ENCODE results near the gene MED31.
A peak's percentile ranks its signal among the peaks of the same experiment; 100 is the strongest.
"Not testable (repeated sequence)": the region's sequence is repeated elsewhere in the genome, so short reads cannot be mapped to it uniquely, and the experiment has no call there.

MED31 gene

GRCh38 chr17:6676802-6677157, 25.4 kb upstream of the MED31 start:
- no peak for DNase-seq

GRCh38 chr17:6675201-6675825, 23.9 kb upstream of the MED31 start:
- DNase-seq, result no peak

GRCh38 chr17:6674586-6674985, 23.2 kb upstream of the MED31 start:
- DNase-seq, result no peak

DNA sequence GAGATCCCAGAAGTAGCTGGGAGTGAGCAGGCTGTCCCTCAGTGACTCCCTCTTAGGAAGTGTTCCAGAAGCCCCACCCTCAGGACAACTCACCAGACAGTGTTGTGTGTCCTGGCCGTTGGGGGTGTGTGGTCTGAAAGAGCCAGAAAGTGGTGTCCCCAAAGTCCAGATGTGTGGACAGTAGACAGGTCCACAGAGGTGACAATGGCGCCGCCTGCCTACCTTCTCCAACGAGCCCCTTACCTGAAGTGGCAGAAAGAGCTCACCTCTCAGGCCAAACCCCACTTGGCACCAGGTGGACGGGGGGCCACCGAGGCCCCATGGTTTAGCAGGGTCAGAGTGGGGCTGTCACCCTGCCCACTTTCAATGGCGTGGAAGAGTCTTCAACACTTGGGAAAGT, 20.0 kb upstream of the MED31 start:
- DNase-seq, result no peak

DNA sequence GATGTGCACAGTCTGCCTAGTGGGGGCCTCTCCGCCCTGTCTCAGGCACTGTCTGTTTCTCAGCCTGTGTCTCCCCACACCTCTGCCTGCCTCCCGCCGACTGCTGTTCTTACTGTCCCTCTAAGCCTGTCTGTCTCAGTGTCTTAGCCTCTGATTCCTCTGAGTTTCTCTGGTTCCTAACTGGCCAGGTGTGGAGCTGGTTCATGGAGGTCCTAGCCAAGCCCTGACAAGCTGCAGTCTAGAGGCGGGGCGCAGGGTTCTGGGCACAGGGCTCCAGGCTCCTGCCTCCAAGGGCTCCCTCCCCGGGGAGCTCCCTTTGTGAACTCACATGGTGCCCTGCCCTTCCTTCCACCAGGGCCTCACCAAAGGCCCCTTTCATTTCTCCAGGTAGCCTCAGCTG, 19.6 kb upstream of the MED31 start:
- DNase-seq, result no peak

- no peak for DNase-seq
Measured at GRCh38 chr17:6670571-6670970, 19.2 kb upstream of the MED31 start.

DNA sequence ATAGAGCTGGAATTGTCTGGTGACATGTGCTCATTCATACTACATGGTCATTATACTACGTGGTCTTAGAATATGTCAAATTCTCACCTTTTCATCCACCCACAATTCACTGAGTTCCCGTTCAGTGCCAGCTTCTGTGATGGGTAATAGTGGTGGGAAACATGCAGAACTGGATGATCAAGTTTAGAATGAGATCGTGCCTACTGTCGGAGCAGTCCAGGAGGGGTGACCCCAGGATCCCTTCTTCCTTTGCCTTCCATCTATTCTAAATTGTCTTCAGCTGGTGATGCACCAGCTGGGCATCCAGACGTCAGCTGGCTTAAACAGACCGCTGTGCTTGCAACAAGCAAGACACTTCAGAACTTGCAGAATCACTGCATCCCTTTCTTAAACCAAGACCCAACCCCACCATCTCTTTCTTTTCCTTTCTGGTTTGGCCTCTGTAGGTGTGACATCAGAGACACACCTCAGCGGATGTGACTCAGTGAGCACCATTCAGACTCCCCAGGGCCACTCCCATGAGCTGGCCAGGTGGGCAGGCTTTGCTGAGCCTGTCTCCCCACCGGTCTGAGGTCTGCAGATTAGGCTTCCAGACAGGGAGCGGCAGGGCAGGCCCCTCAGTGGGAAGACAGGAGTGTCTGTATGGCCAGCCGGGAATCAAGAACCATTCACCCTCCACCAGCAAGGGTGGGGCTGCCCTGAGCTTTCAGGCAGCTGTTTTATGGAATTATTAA, 18.2 kb upstream of the MED31 start:
- DNase-seq, result no peak

- no peak for DNase-seq
Measured at GRCh38 chr17:6668727-6669425, 17.5 kb upstream of the MED31 start.

GRCh38 chr17:6668219-6668618, 16.8 kb upstream of the MED31 start:
- no peak for DNase-seq

- DNase-seq, result no peak
Measured at GRCh38 chr17:6667516-6667915, 16.1 kb upstream of the MED31 start.

GRCh38 chr17:6666557-6666956, 15.2 kb upstream of the MED31 start:
- no peak for DNase-seq

GRCh38 chr17:6666077-6666521, 14.7 kb upstream of the MED31 start:
- peak; percentile 79 for DNase-seq

DNA sequence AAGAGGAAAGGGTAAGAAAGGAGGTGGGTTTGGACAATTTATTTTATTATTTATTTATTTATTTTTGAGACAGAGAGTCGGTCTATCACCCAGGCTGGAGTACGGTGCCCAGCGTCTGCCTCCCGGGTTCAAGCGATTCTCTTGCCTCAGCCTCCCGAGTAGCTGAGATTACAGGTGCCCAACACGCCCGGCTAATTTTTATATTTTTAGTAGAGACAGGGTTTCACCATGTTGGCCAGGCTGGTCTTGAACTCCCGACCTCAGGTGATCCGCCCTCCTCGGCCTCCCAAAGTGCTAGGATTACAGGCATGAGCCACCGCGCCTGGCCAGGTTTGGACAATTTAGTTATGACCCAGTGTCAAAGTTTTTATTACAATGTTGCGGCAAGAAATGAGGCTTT, 11.8 kb upstream of the MED31 start:
- DNase-seq, result not testable (repeated sequence)

DNA sequence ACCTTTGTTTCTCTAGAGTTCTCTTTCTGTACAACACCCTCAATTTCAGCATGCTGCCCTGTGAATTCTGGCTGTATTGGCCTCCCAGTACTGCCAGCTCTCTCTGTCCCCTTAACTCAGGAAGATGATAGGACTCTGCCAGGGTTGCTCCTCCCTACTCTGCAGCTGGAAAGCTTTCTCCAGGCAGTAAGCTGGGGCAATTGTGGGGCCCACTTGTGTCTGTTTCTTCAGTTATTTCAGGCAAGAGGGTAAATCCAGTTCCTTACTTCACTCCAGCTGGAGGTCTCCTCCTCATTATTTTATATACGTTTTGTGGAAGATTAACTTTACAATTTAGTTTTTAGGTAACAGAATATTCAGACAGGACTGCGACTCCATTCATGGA, 10.1 kb upstream of the MED31 start:
- no peak for DNase-seq

GRCh38 chr17:6660805-6661463, 9.5 kb upstream of the MED31 start:
- DNase-seq, result no peak

DNA sequence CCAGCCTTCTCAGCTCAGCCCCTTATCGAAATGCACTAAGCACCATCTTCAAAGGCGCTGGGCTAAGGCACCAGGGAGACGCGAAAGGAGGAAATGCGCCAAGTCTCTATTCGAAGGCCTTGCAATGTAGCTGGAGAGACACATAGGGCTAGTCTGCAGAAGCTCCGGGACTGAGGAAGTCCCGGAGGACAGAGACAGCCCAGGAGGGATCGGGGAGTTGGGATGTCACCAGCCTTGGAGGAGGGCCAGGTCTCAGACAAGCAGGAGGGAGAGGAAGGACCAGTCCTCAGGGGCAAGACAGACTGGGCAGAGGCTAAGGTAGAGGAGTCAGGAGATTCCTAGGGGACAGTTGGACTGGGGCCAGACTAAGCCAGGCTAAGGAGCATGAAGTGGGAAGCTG, 8.7 kb upstream of the MED31 start:
- no peak for DNase-seq

GRCh38 chr17:6658411-6658810, 7.0 kb upstream of the MED31 start:
- DNase-seq, result not testable (repeated sequence)

- no peak for DNase-seq
Measured at GRCh38 chr17:6657633-6658287, 6.4 kb upstream of the MED31 start.

DNA sequence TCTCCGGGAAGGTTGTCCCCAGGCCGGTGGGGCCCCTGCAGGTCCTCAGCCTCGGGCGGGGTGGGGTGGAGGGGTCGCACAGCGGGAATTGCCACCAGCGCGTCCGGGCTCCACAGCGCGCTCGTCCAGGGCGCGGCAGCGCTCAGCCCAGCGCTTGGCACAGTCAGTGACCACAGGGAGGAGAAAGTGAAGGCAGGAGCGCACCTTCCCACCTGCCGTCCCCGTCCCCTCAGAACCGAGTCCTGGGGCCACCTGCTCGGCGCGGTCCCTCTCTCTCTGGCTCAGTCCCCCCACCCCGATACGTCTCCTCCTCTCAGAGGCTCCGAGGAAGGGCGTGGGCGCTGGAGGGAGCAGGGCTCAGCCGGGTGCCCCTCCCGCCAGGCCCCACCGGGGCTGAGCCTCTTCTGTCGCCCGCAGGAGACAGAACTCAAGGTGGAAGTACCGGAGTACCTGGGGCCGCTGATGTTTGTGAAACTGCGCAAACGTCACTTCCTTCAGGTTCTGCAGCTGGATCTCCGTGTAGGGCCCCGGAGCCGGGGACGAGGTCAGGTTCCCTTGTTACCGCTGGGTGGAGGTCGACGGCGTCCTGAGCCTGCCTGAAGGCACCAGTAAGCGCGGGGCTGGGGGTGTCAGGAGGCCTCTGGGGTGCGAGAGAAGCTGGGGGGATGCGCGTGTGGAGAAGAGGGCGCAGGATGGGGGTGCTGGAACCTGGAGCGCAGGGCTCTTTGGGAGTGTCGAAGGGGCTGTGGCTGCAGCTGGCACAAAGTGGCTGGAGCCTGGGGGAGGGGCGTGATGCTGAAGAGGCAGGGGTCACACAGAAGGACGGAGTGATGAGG, 5.6 kb upstream of the MED31 start:
- not testable (repeated sequence) for DNase-seq

GRCh38 chr17:6655732-6656361, 4.4 kb upstream of the MED31 start:
- DNase-seq, result not testable (repeated sequence)

DNA sequence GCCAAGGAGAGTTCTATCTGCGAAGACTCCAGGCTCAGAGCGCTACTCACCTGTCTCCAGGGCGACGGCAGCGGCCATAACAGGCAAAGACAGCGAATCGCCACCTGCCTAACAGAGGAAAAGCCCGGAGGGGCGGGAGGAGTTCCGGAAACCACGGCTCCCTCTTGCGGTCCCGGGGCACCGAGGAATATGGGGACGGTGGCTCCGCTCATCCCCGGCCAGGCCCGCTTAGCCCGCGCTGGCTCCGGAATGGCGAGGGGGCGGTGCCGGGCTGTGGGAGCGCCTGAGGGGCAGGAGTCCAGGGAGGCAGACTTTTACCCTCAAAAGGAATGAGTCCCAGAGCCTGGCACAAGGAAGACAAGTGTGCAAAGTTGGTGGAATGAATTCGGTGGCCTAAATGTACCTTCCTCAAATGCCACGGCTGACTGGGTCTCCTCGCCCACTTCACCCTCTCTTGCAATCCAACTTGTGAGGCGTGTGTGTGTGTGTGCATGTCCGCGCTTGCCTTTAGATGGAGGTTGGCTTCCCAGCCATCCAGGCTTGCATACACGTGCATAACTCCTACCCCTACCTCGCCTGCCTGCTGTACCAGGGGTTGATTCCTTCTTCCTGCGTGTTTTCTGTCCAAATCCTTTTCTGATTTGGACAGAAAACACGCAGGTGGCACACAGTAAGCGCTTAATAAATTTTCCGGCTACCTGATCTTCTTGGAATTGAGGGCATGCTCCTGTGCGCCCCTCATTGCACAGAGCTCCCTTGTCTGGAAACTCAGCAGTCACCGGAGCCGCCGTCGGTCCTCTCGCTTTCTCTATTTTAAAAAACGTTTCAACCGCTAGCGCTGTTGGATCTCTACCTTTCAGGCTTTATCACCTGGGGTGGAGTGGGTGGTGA, 3.7 kb upstream of the MED31 start:
- no peak for DNase-seq
